ENCODE measurements around the gene PLCXD1. TPM values are rescaled to one million over a fixed set of nuclear protein-coding genes. Genes with fewer than 3 reads are reported as not detected.
"Not testable (repeated sequence)": the region's sequence is repeated elsewhere in the genome, so short reads cannot be mapped to it uniquely, and the experiment has no call there.

PLCXD1 gene
- total RNA-seq, 1 donor from 2014 or later = 52.4 TPM

DNA sequence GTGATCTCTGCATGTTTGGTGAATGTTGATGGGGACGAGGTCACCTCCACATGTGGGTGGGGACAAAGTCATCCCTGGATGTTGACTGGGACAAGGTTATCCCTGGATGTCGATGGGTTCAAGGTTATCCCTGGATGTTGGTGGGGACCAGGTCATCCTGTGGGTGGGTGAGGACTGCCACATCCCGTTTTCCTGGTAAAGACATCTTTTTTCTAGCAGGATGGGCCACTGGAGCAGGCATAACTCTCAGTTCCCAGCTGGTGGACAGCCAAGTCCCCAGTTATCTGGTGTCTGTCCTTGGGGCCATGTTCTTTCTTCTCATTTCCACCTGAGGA is 28.3 kb upstream of the PLCXD1 start:
- Mint-ChIP-seq H3K36me3 (ENCODE audit: low read depth) (peaks cover 6% of the 10 kb centered on the region), H3K9me3 (peaks cover 11% of the 10 kb centered on the region), H3K27ac (ENCODE audit: unreplicated experiment) (no peak overlapping the region), H3K27me3 (ENCODE audit: low read depth) (no peaks in the 10 kb centered on the region), H3K4me3 (no peak overlapping the region), H3K4me1 (peaks cover 7% of the 10 kb centered on the region)
- DNase-seq (ENCODE audit: low read depth, low spot score) = no peak
- TF ChIP-seq CTCF (conservative IDR thresholded peaks at IDR 0.05) = no peak

GRCh38 chrX:253451-254297 is 27.5 kb upstream of the PLCXD1 start:
- H3K36me3 Mint-ChIP-seq (ENCODE audit: low read depth) = peaks cover 6% of the 10 kb centered on the region
- H3K27ac Mint-ChIP-seq (ENCODE audit: unreplicated experiment) = no peak overlapping the region
- no peak for DNase-seq (ENCODE audit: low read depth, low spot score)

GRCh38 chrX:254630-255215 is 26.5 kb upstream of the PLCXD1 start:
- H3K36me3 Mint-ChIP-seq (ENCODE audit: low read depth) = peaks cover 6% of the 10 kb centered on the region
- no peak for DNase-seq (ENCODE audit: low read depth, low spot score)
- peaks cover 7% of the 10 kb centered on the region for H3K4me1 Mint-ChIP-seq
- H3K4me3 Mint-ChIP-seq = no peak overlapping the region
- TF ChIP-seq CTCF (conservative IDR thresholded peaks at IDR 0.05) = no peak
- H3K9me3 Mint-ChIP-seq = peaks cover 11% of the 10 kb centered on the region
- no peaks in the 10 kb centered on the region for H3K27me3 Mint-ChIP-seq (ENCODE audit: low read depth)
- no peak overlapping the region for H3K27ac Mint-ChIP-seq (ENCODE audit: unreplicated experiment)

More at GRCh38 chrX:253451-254297, 27.5 kb upstream of the PLCXD1 start:
- Mint-ChIP-seq H3K4me3 (no peak overlapping the region), H3K27me3 (ENCODE audit: low read depth) (no peaks in the 10 kb centered on the region), H3K9me3 (peaks cover 11% of the 10 kb centered on the region), H3K4me1 (peaks cover 7% of the 10 kb centered on the region)
- no peak for TF ChIP-seq CTCF (conservative IDR thresholded peaks at IDR 0.05)

DNA sequence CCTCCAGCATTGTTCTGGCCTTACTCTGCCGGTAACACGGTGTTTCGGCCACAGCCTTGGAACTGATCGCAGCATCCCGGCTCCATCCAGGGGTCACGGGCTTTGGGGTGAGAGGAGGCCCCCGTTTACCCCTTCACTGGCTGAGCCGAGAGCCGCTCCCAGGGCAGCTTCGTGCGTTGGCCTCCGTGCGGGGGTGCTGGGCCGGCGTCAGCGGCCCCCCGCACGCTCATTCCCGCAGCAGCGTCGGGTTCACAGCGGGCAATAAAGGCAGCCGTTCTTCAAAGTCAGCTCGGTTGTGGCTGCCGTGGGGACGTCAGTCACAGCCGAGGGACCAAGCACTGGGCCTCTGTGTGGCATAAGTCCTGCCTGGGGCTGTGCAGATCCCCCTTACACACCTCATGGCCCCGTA is 25.3 kb upstream of the PLCXD1 start:
- H3K4me1 Mint-ChIP-seq = peaks cover 6% of the 10 kb centered on the region
- TF ChIP-seq CTCF (conservative IDR thresholded peaks at IDR 0.05) = no peak
- H3K27ac Mint-ChIP-seq (ENCODE audit: unreplicated experiment) = no peak overlapping the region
- no peak for DNase-seq (ENCODE audit: low read depth, low spot score)
- no peak overlapping the region for H3K4me3 Mint-ChIP-seq
- no peaks in the 10 kb centered on the region for H3K27me3 Mint-ChIP-seq (ENCODE audit: low read depth)
- peaks cover 11% of the 10 kb centered on the region for H3K9me3 Mint-ChIP-seq
- peaks cover 6% of the 10 kb centered on the region for H3K36me3 Mint-ChIP-seq (ENCODE audit: low read depth)

DNA sequence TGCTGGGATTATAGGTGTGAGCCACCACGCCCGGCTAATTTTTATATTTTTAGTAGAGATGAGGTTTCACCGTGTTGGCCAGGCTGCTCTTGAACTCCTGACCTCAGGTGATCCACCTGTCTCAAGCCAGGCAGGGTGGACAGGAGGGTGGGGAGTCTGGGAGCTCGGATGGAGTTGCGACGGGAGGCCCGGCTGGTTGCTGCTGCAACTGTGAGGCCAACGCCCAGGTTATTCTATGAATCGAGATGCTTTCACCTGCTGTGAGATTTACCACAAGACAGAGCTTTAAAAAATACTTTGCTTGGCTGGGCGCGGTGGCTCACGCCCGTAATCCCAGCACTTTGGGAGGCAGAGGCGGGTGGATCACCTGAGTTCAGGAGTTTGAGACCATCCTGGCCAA is 24.1 kb upstream of the PLCXD1 start:
- not testable (repeated sequence) for H3K36me3 Mint-ChIP-seq (ENCODE audit: low read depth); H3K4me1 Mint-ChIP-seq; H3K27me3 Mint-ChIP-seq (ENCODE audit: low read depth); H3K9me3 Mint-ChIP-seq; DNase-seq (ENCODE audit: low read depth, low spot score); H3K27ac Mint-ChIP-seq (ENCODE audit: unreplicated experiment); H3K4me3 Mint-ChIP-seq

DNA sequence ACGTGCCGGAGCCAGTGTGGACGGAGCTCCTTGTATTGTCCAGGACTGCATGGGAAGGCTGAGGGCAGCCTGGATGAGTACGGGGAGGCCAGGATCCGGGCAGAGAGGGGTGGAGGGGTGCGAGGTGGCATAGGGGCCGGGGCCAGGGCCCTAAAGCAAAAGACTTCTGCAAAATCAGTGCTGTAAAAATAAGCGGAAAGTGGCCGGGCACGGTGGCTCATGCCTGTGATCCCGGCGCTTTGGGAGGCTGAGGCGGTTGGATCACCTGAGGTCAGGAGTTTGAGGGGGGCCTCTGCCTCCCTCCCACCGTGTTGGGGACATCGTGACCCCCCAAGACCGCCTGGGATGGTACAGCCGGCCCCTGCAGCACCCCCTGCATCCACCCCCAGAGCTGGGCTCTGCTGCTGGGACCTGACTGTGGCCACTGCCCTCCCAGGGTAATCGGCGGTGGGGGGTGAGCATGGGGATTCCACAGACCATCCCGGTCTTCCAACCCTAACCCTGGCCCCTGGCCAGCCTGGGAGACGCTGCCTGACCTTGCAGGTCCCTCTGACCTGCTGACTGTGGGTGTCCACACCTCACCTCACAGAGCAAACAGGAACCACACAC is 23.4 kb upstream of the PLCXD1 start:
- no peaks in the 10 kb centered on the region for H3K27me3 Mint-ChIP-seq (ENCODE audit: low read depth)
- no peak for DNase-seq (ENCODE audit: low read depth, low spot score)
- H3K36me3 Mint-ChIP-seq (ENCODE audit: low read depth) = no peaks in the 10 kb centered on the region
- peaks cover 2% of the 10 kb centered on the region for H3K9me3 Mint-ChIP-seq
- TF ChIP-seq CTCF (conservative IDR thresholded peaks at IDR 0.05) = no peak
- H3K4me1 Mint-ChIP-seq = peaks cover 7% of the 10 kb centered on the region
- no peak overlapping the region for H3K4me3 Mint-ChIP-seq
- H3K27ac Mint-ChIP-seq (ENCODE audit: unreplicated experiment) = no peak overlapping the region

Data from neural crest cell (in vitro differentiated cells).